ENCODE measurements around the gene DMD.

- TF ChIP-seq ZFP36L2 (CRISPR knock-in tag; IDR thresholded peaks at IDR 0.05), result no peak
- TF ChIP-seq ZNF598 (CRISPR knock-in tag; IDR thresholded peaks at IDR 0.05; ENCODE audit: borderline replicate concordance), result no peak
- no peak for TF ChIP-seq ZBTB1 (CRISPR knock-in tag; IDR thresholded peaks at IDR 0.05; ENCODE audit: borderline replicate concordance)
- no peak for TF ChIP-seq CTCF (CRISPR knock-in tag; IDR thresholded peaks at IDR 0.05)
These were observed 1028.3 kb downstream of the DMD start for GRCh38 chrX:32183066-32183465.

Data from HepG2 (cell line).